B cell (primary cell): Measurements from ENCODE around the gene RP9. TPM values are rescaled to one million over a fixed set of nuclear protein-coding genes. Genes with fewer than 3 reads are reported as not detected.
A peak's percentile ranks its signal among the peaks of the same experiment; 100 is the strongest.

Experiments
- ATAC-seq: fragments of 200-7000 bp; cut with Tn5 transposase; one replicate; pipeline ENCODE4 v1.10.0; 2021; ENCODE audit warnings: low read depth, mild to moderate bottlenecking, moderate number of reproducible peaks, moderate library complexity
- CTCF ChIA-PET: fragments of 350-600 bp; sonication (Branson Sonifier 250); formaldehyde crosslinking; loops from one replicate; lab custom pipeline; 2021; ENCODE audit warnings: antibody characterized with exemption, inconsistent platforms; lab: Charles Lee
- POLR2A ChIA-PET: fragments of 350-600 bp; sonication (Branson Sonifier 250); formaldehyde crosslinking; loops from one replicate; lab custom pipeline; 2021; ENCODE audit warnings: antibody characterized with exemption; lab: Charles Lee
- DNase-seq: peaks from one replicate; pipeline ENCODE4 v3.0.0; 2013
- H2AFZ ChIP-seq: 2 replicates; pipeline ENCODE4 v1.6.1; 2012; ENCODE audit warnings: mild to moderate bottlenecking, low read depth, low read length; ENCODE audit not compliant: insufficient read depth, poor library complexity, severe bottlenecking
- H3K27ac ChIP-seq, 2 donors: 1 replicate in 1 of 2; 2 replicates in 1 of 2; pipeline ENCODE4 v1.5.1; 2012 to 2013; ENCODE audit warnings: low read length in 2 of 2, mild to moderate bottlenecking in 2 of 2, moderate library complexity in 1 of 2
- H3K27me3 ChIP-seq, 4 experiments: fragments of 200-600 bp in 1 of 4; sonication (generic) in 1 of 4; replicated peaks in 1 of 4; 1 replicate in 2 of 4; 2 replicates in 2 of 4; pipeline versions ENCODE4 v1.6.1 to v1.7.0; 2013 to 2016; ENCODE audit warnings: low read length in 3 of 4, mild to moderate bottlenecking in 2 of 4, mixed read lengths in 1 of 4, moderate library complexity in 1 of 4; ENCODE audit not compliant: insufficient read depth in 4 of 4, control insufficient read depth in 3 of 4; ENCODE audit errors: control extremely low read depth in 1 of 4
- H3K36me3 ChIP-seq, 2 experiments: replicated peaks in 1 of 2; 1 replicate in 1 of 2; 2 replicates in 1 of 2; pipeline versions ENCODE4 v1.6.1 to v1.7.1; 2013; ENCODE audit warnings: low read length in 1 of 2; ENCODE audit not compliant: insufficient read depth in 2 of 2, control insufficient read depth in 1 of 2; ENCODE audit errors: control extremely low read depth in 1 of 2, extremely low read depth in 1 of 2
- H3K4me1 ChIP-seq, 2 donors: fragments of 200-600 bp in 1 of 2; sonication (generic) in 1 of 2; 1 replicate in 1 of 2; 2 replicates in 1 of 2; pipeline versions ENCODE4 v1.5.1 to v1.6.1; 2013 to 2017; ENCODE audit warnings: low read length in 2 of 2; ENCODE audit not compliant: control insufficient read depth in 2 of 2, insufficient read depth in 2 of 2
- H3K4me2 ChIP-seq: replicated peaks from 2 replicates; pipeline ENCODE3; 2012; ENCODE audit warnings: mild to moderate bottlenecking, low read depth, low read length; ENCODE audit not compliant: poor library complexity, severe bottlenecking
- H3K4me3 ChIP-seq, 5 experiments: fragments of 200-600 bp in 1 of 5; sonication (generic) in 1 of 5; 1 replicate in 3 of 5; 2 replicates in 2 of 5; pipeline versions ENCODE4 v1.5.1 to v1.7.0; 2011 to 2016; ENCODE audit warnings: low read length in 4 of 5, mild to moderate bottlenecking in 4 of 5, low read depth in 2 of 5, control low read depth in 1 of 5, moderate library complexity in 1 of 5; ENCODE audit not compliant: insufficient read depth in 1 of 5; ENCODE audit errors: control extremely low read depth in 1 of 5, extremely low read depth in 1 of 5
- H3K79me2 ChIP-seq: fragments of 200-600 bp; sonication (generic); one replicate; pipeline ENCODE4 v1.6.0; 2016; ENCODE audit warnings: low read length; ENCODE audit not compliant: control insufficient read depth, insufficient read depth
- H3K9ac ChIP-seq: fragments of 200-600 bp; sonication (generic); 2 replicates; pipeline ENCODE4 v1.6.1; 2017; ENCODE audit warnings: mild to moderate bottlenecking, low read length, moderate library complexity
- H3K9me3 ChIP-seq, 3 donors: one replicate each; pipeline versions ENCODE4 v1.6.1 to v1.7.1; 2013; ENCODE audit warnings: low read length in 2 of 3; ENCODE audit not compliant: control insufficient read depth in 2 of 3, insufficient read depth in 1 of 3; ENCODE audit errors: control extremely low read depth in 1 of 3
- H4K20me1 ChIP-seq: 2 replicates; pipeline ENCODE4 v1.6.0; 2012; ENCODE audit warnings: mild to moderate bottlenecking, low read length; ENCODE audit not compliant: insufficient read depth, control insufficient read depth, poor library complexity, severe bottlenecking
- H3K27ac Mint-ChIP-seq: one replicate; pipeline ENCODE4 v1.8.0; 2021; ENCODE audit warnings: mixed read lengths
- H3K27me3 Mint-ChIP-seq: one replicate; pipeline ENCODE4 v1.8.0; 2021; ENCODE audit warnings: mixed read lengths
- H3K4me1 Mint-ChIP-seq: one replicate; pipeline ENCODE4 v1.8.0; 2021; ENCODE audit warnings: mixed read lengths
- H3K4me3 Mint-ChIP-seq: one replicate; pipeline ENCODE4 v1.8.0; 2021; ENCODE audit warnings: mixed read lengths
- H3K9me3 Mint-ChIP-seq: one replicate; pipeline ENCODE4 v1.8.0; 2022; ENCODE audit warnings: mixed read lengths; ENCODE audit not compliant: insufficient read depth
- EZH2 ChIP-seq: IDR thresholded peaks from 2 replicates; pipeline ENCODE4 v1.6.1; 2012; ENCODE audit warnings: borderline replicate concordance, low read depth, mild to moderate bottlenecking, moderate library complexity, low read length; ENCODE audit not compliant: insufficient read depth, poor library complexity, severe bottlenecking
- WGBS: methylation state at CpG from one replicate; pipeline ENCODE4 v1.1.5; 2013; ENCODE audit warnings: missing lambda C conversion rate; ENCODE audit not compliant: insufficient coverage; 5-methylcytosine and 5-hydroxymethylcytosine counted together
- intact Hi-C: fragments of 100-400 bp; cut with micrococcal nuclease; formaldehyde crosslinking; loops from one replicate; pipeline ENCODE4 v1.10.0; 2022
- polyA minus RNA-seq: library from RNA; depleted of rRNA, polyadenylated mRNA; stranded (reverse); fragments of >200 nt; gene quantifications from 2 replicates; pipeline ENCODE4 v1.2.3, GENCODE V29; 2012
- polyA plus RNA-seq: library from polyadenylated mRNA; depleted of rRNA; stranded (reverse); fragments of >200 nt; gene quantifications from 2 replicates; pipeline ENCODE4 v1.2.3, GENCODE V29; 2012
- total RNA-seq, 2 donors: library from RNA; stranded (reverse); fragments of 120-200 nt in 1 of 2; gene quantifications; 1 replicate in 1 of 2; 2 replicates in 1 of 2; pipeline versions ENCODE4 v1.2.3 to v1.2.4, GENCODE V29; 2013 to 2022
- TF ChIP-seq, protein P1 (sequence below): fragments of 200-600 bp; IDR thresholded peaks from one replicate; pipeline ENCODE4 v1.8.0; 2022; ENCODE audit warnings: antibody characterized with exemption, mild to moderate bottlenecking

The RP9 gene, protein sequence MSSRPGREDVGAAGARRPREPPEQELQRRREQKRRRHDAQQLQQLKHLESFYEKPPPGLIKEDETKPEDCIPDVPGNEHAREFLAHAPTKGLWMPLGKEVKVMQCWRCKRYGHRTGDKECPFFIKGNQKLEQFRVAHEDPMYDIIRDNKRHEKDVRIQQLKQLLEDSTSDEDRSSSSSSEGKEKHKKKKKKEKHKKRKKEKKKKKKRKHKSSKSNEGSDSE
- total RNA-seq (23.0 and 27.0 TPM in 2 replicates), polyA plus RNA-seq (69.4 and 79.9 TPM in 2 replicates), polyA minus RNA-seq (10.0 and 21.8 TPM in 2 replicates)
- total RNA-seq (2013): 66.3 TPM

GRCh38 chr7:33109005-33109757 lies at the start of gene RP9:
Gene RP9, minus strand, starts transcription at chr7:33109404. Its CDS starts 32 bp downstream, at chr7:33109372.
- Histone ChIP-seq H3K4me2 (peak within 1 kb of the TSS; percentile 85), H3K79me2 (peaks cover 54% of the 10 kb centered on the region), H3K4me1 (peaks cover 42 to 45% of the 10 kb centered on the region in 2 donors), H2AFZ (peak within 1 kb of the TSS; percentile 79), H4K20me1 (peaks cover 11% of the 10 kb centered on the region), H3K27ac (peak within 1 kb of the TSS; percentile 34 to 91), H3K4me3 (peak within 1 kb of the TSS; percentile 63 to 94 (median 74)), H3K9me3 (no peaks in the 10 kb centered on the region), H3K27me3 (peaks cover 0 to 4% (median 0%) of the 10 kb centered on the region in 4 experiments), H3K9ac (peak within 1 kb of the TSS; percentile 89), H3K36me3 (no peaks in the 10 kb centered on the region)
- no peaks in the 10 kb centered on the region for H3K9me3 Mint-ChIP-seq
- TF ChIP-seq, protein P1, sequence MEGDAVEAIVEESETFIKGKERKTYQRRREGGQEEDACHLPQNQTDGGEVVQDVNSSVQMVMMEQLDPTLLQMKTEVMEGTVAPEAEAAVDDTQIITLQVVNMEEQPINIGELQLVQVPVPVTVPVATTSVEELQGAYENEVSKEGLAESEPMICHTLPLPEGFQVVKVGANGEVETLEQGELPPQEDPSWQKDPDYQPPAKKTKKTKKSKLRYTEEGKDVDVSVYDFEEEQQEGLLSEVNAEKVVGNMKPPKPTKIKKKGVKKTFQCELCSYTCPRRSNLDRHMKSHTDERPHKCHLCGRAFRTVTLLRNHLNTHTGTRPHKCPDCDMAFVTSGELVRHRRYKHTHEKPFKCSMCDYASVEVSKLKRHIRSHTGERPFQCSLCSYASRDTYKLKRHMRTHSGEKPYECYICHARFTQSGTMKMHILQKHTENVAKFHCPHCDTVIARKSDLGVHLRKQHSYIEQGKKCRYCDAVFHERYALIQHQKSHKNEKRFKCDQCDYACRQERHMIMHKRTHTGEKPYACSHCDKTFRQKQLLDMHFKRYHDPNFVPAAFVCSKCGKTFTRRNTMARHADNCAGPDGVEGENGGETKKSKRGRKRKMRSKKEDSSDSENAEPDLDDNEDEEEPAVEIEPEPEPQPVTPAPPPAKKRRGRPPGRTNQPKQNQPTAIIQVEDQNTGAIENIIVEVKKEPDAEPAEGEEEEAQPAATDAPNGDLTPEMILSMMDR: peak; percentile 70
- no peak for TF ChIP-seq EZH2
- DNase-seq: peak; percentile 91
- peaks cover 14% of the 10 kb centered on the region for H3K27me3 Mint-ChIP-seq
- H3K27ac Mint-ChIP-seq: peak within 1 kb of the TSS; percentile 79
- peak; percentile 88 for ATAC-seq
- H3K4me1 Mint-ChIP-seq: peaks cover 46% of the 10 kb centered on the region
- peak within 1 kb of the TSS; percentile 95 for H3K4me3 Mint-ChIP-seq
- ChIA-PET POLR2A (interaction anchor here (1.2 to 2.1 kb wide), 5 partner anchors 19 to 613 kb away, joined by 3 to 13 read pairs (median 4); partner anchors contain the start of genes AVL9 and NT5C3A), CTCF (interaction anchor here (0.7 to 5.0 kb wide), 36 partner anchors 9 to 806 kb away, joined by 3 to 66 read pairs (median 4); partner anchors contain the start of genes BBS9, LSM5 and NT5C3A)
- WGBS: under 1% methylated on average over 89 of the region's 100 CpGs
- intact Hi-C loops: loop anchor here (1.0 to 2.0 kb wide), 9 partner anchors 20 to 618 kb away; partner anchors contain the start of genes BBS9 and LSM5
